ENCODE data around the gene PHF19.

The PHF19 gene

DNA sequence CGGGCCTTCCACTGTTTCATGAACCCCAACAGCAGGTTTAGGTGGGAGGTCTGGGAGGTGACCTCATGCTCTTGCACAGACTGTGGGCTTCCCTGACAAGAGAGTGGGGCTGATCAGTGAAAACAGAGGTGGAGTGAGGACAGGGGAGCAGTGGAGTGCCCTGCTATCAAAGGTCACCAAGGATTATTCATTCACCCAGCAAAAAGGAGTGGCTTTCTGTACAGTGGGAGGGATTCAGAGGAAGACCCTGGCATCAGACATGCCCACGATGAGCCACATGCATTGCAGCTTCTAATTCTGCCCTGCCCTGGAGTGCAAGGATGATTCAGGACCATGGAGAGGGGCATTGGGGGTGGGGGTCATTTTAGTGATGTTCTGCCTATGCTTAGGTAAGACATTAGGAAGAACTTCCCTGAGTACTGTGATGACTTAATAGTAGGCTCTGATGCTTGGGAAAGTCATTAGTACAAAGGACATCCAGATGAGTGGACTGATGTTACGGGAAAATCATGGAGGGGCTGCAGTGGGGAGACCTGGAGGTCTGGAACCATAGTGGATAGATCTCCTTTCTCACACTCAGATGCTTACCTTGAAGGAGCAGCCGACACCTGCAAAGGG is 36.8 kb upstream of the PHF19 start:
- DNase-seq, result no peak

DNA sequence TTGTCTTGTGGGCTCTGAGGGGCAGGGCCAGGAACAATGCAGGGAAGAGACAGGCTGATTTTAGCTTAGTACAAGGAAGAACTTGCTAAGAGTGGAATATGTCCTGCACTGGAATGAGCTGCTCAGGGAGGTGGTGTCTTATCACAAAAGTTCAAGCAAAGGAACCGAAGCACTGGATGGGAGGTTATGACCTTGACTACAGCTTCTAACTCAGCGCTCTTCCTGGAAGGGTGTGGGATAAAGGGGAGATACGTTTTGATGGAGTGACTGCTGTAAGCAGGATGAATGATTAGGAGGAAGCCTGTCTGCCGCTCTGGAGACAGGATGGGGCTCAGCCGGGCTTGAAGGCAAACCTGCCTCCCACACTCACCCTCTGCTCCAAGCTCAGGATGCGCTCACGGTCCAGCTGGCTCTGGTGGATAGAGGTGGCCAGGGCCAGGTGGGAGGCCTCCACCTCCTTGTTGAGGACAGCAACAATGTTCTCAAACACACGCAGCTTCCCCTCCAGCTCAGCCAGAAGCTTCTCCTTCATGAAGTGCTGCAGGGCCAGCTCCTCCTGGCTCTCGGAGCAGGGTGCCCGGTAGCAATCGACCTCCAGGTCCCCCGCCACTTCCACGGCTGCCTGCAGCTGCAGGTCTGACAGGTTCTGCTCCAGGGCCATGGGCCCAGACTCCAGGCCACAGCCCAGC is 36.1 kb upstream of the PHF19 start:
- no peak for DNase-seq

DNA sequence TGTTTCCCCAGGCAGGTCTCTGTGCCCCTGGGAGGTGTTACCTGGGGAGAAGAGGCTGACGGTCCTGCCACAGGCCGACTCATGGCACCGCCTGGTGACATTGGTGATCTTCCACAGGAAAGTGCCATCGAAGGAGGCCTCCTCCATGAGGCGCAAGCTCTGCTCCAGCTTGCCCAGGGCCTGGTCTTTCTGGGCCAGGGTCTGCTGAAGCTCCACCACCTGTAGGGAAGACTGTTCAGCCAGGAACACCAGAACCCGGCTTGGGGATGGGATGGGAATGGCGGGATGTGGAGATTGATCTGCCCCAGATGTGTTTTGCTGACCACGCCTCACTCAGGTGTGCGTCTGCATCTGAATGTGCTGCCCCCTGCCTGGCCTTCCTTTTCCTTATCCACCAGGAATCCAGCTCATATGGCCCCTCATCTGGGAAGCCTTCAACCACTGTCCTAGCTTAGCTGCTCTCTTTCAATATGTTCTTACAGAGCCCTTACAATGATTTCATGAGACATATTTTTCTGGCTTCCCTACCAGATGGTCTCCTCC is 34.4 kb upstream of the PHF19 start:
- no peak for DNase-seq

DNA sequence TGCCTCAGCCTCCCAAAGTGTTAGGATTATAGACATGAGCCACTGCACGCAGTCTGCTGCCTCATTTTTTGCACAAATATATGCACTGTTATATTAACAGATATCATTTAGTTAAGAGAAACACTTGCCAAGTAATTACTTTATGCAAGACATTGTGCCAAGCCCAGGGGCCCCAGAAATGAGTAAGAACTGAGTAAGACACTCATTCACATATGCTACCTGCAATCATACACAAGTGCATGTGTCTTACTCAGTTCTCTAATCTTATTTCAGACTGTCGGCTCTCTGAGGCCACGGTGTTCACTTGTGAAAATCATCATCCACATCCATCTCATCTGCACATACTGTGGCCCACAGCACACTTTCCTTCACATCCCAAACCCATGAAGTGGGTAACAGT is 33.7 kb upstream of the PHF19 start:
- no peak for DNase-seq

DNA sequence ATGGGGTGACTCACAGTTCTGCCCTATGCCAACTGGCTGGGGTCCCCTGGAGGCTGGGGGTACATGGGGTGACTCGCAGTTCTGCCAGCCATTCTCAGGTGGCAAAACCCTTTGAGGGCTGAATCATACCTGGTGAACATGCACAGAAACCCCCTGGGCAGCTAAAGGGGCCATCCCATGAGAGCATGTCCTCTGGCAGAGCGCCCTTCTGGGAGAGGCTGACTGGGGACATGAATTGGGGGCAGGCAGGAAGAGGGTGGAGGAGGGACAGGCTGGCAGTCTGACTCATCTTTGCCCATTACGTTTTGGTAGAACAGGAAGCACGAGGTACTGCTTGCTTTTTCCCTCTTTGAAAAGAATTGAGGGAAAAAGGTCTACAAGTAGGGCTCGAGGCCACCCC is 32.9 kb upstream of the PHF19 start:
- DNase-seq, result no peak

DNA sequence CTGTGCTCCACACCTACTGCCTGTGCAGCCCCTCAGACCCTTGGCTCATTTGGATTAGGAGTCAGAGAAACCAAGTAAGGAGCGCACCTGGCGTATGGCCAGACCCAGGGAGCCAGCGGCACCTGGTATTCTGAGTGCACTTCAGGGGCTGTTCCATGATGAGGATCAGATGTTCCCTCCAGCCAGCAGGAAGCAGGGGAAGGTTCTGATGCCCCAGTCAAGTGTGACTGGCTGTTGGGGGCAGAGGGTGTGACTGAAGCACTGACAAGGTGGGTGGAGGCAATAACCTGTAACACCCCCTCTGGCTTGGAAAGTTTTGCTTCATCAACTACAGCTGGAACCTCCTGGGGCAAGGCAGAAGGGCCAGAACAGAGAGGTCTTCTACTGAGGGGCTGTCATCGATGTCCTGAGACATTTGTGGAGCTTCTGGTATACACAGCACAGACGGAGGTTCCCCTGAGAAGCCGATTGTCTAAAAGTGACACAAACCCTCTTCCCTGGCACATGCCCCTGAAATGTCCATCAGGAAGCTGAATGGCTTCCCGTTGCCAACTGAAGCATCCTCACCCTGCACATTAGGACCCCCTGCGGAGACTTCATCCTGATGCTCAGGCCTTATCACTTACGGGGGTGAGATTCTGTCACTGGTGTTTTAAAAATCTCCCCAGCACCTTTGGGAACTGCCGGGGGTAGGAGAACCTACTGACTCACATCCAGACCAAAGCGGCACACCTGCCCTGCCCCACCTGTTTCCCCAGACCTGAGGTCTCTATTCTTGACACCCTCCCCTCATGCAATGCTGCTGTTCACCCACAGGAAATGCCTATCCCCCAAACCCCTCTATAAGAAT is 28.6 kb upstream of the PHF19 start:
- no peak for DNase-seq

DNA sequence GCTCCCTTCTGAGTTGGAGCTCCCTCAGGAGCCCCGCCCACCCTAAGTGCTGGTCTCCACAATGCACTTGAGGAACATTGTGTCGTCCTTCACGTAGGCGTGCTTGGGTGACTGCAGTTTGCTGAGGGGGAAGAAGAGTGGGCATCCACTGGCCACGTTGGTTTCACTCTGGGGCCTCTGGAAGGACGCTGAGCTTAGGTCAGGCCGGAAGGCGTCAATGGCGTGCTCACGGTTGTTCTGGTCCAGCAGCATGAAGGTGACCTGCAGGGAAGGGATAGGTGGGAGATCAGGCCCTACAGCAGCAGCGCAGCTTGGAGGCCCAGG is 28.0 kb upstream of the PHF19 start:
- no peak for DNase-seq

DNA sequence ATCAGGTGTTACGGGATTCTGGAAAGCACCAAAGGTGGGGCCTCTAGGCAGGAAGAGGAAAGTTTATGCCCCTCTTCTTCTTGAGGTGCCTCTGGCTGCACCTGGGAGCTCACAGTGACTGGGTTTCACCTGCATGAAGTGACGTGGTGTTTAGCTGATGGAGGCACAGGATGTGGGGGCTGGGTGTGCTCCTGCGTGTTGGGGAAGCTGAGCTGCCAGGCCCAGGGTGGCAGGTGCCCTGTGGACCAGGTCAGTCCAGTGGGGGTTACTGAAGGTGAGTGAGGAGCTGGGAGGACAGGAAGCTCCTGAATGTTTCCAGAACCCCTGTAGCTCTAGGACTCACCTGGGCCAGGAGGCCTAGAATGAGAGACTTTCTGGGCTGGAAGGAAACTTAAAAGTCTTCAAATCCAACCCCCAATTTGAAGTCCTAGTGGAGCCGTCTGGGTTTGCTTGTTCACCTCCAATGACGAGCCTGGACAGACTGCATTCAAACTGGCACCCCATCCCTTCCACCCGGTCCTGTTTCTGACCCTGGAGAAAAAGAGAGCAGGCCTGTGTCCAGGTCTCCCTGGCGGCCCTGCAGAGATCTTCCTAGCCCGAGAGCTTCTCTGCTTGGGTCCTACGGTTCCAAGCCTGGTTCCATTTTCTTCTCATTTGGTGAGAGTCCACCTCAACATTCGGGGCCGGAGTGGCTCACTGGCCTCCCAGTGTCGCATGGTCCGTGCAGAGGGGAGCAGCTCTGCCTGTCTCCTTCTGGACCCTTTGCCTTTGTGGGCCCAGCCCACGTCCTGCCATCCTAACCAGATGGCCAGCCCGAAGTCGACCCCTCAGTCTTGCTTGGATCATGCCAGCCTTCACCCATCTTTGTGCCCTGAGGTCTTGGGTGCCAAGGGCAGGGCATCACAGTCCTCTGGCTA is 27.3 kb upstream of the PHF19 start:
- no peak for DNase-seq

DNA sequence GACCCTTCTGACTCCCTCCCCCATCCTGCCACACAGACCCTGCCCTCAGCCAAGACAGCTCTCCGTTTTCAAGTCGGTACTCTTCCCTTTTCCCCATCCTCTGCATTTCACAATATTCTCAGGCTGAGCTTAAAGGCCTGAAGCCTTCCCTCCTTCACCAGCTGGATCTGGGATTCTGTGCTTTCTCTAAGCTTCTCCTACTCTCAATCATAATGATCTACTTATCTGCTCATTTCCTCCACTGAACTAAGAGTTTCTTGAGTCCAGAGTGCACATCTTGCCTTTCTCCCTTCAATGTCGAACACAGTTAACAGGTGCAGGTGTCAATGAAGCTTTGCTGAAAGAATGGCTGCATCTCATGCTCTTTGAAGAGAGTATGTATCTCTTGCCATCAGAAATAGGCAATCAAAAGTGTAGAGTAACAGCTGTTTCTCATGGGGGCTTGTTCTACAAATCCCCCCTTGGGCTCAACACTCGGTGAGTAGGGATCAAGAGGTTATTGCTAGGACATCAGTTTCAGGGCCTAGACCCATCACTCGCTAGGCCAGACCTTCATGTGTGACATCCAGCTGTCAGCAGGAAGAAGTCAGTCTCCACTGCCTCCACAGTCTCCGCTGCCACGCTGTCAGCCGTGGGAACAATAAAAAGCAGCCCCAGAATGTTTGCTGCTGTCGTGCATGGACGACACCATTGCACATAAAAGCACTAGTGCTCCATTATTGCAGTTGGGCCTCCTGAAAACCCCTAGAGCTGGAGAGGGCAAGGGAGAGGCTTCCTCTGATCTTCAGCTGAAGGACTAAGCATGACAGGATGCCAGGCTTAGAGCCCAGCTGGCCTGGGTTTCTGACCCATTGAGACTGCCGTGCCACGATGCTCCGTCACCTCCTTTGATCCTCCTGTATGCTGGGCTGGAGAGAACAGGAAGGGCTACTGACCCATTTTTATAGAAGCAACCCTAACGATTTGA is 25.9 kb upstream of the PHF19 start:
- no peak for DNase-seq

DNA sequence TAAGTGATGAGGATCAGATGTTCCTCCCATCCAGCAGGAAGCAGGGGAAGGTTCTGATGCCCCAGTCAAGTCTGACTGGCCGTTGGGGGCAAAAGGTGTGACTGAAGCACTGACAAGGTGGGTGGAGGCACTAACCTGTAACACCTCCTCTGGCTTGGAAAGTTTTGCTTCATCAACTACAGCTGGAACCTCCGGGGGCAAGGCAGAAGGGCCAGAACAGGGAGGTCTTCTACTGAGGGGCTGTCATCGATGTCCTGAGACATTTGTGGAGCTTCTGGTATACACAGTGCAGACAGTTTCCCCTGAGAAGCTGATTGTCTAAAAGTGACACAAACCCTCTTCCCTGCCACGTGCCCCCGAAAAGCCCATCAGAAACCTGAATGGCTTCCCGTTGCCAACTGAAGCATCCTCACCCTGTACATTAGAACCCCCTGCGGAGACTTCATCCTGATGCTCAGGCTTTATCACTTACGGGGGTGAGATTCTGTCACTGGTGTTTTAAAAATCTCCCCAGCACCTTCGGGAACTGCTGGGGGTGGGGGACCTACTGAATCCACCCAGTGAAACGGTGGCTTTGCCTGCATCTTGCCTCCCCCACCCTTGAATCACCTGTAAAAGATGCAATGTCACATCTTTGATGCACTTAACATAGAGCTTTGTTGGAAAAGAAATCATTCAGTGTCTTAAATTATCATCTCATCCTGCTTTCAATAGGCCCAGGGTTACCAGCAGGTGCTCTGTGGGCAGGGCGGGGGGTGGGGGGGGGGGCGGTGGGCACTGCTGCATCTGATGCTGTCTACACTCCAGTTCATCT is 25.0 kb upstream of the PHF19 start:
- DNase-seq, result no peak

DNA sequence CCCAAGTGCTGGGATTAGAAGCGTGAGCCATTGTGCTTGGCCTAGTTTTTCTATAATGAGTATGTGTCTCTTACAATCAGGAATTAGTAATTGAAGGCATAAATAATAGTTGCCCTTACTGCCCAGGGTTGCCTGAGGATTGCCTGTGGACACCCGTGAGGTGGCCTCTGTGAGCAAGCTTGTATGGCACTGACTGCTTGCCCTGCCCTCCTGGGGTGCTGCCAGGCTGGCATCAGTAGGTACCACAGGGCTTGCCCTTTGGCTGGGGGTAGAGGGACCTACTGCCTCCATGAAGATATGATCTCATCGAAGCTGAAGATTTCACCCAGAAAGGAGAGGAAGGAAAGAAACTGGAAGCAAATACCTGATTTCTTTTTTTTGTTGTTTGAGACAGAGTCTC is 23.8 kb upstream of the PHF19 start:
- DNase-seq, result no peak

DNA sequence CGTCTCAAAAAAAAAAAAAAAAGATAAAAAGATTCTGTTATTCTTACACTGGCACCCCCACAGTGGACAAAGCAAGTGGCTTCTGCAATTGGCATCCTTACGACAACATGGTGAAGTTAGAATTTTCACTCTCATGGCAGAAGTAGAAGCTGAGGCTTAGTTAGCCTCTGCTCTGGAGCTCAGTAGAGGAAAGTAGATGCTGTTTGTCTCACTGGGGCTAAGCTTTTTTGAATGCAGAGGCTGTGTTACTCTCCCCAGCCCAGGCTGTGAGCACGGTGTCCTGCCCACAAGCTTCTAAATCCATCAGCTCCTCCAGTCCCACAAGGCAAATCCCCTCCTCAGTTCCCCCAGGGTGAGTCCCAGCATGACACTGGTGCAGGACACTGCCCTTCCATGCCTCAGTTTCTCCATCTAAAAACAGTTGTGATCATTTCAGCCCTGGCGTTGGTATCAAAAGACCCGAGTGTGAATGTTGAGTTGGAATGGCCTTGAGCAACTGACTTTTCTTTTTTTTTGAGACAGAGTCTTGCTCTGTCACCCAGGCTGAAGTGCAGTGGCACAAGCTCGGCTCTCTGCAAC is 22.6 kb upstream of the PHF19 start:
- no peak for DNase-seq

DNA sequence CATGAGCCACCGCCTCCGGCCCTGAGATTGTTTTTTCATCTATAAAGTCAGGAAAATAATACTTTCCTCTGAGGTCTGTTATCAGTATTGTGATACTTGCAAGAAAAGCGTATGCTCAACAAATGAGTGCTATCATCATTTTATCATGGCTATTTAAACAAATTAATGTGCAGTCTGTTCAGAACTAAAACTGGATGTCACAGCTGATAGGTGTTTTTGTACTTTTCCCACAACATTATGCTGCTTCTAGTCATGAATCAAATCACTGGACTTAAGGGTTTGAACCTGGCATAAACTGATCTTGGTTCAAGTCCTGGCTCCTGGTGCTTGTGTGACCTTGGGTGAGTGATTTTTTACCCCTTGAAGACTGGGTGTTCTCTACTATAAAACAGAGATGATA is 21.4 kb upstream of the PHF19 start:
- DNase-seq, result no peak

DNA sequence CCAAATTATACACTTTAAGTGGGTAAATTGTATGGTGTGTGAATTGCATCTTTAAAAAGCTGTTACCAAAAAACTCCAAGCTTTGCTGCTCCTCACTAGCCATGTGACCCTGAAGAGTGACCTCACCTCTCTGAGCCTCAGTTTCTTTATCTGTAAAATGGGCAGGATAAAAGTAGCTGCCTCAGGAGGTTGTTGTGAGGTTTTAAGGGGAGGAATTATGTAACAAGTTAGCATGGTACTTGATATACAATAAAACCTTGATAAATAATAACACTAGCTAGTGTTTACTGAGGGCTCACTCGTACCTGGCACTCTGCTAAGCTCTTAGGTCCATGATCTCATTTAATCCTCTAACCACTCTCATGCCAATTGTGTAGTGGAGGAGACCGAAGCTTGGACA is 19.0 kb upstream of the PHF19 start:
- no peak for DNase-seq

DNA sequence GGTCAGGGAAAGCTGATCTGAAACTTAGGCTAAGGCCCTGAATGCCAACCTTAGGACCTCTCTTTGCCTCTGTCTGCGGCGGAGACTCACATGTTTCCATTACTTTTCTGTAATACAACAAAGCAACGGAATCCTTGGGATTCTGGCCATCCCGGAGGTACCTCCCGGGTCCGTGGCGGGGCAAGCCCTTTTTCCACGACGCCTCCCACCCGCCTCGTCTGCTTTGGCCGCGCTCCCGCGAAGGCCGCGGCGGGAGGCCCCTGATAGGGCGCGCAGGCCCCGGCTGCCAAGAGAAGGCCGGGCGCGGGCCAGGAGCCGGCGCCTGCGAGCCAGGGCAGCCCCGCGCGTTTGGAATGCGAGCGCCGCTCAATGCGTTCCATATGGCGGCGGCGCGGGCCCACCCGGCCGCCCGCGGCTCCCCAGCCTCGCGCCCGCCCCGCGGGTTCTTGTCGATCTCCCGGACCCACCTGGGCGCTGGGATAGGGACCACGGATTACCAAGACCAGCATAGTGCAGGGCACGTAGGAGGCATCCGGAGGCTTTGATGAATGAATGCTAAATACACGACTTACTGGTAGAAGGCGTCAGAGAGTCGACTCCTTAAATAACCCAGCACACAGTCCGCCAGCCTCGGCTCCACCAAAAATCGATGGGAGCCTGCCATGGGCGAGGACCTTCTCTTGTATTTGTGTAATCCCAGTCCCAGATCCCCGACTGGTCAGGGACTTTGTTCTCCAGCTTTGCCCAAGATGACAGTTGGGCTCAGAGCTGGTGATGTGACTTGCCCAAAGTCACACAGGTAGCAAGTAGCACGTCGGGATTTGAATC is 17.5 kb upstream of the PHF19 start:
- no peak for DNase-seq

DNA sequence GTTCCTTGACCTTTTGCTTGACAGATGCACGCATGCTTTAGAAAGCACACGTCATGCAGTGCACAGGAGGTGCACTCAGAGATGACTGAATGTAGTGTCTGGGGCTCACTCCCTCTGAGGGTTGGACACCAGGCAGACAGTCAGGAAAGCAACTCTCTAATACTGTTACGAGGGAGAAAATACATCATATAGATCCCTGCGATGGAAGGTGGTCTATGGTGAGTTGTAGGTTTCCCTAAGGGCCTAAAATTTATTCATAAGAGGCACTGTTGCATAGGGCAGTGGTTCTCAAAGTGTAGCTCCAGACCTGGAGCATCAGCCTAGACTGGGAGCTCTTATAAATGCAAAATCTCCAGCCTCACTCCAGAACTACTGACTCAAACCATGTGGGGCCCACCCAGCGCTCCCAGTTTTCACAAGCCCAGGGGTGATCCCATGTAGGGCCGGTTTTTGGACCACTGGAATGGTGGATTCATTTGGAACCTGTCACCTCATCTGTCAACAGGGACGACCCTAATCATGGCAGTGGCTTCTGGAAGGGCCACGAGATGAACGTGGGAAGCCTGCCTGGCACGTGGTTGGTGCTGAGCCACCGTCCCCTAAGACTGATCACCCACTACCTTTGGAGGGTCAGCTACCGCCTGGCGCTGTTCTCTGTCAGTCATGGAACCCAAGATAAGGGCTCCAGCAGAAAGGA is 16.8 kb upstream of the PHF19 start:
- no peak for DNase-seq

DNA sequence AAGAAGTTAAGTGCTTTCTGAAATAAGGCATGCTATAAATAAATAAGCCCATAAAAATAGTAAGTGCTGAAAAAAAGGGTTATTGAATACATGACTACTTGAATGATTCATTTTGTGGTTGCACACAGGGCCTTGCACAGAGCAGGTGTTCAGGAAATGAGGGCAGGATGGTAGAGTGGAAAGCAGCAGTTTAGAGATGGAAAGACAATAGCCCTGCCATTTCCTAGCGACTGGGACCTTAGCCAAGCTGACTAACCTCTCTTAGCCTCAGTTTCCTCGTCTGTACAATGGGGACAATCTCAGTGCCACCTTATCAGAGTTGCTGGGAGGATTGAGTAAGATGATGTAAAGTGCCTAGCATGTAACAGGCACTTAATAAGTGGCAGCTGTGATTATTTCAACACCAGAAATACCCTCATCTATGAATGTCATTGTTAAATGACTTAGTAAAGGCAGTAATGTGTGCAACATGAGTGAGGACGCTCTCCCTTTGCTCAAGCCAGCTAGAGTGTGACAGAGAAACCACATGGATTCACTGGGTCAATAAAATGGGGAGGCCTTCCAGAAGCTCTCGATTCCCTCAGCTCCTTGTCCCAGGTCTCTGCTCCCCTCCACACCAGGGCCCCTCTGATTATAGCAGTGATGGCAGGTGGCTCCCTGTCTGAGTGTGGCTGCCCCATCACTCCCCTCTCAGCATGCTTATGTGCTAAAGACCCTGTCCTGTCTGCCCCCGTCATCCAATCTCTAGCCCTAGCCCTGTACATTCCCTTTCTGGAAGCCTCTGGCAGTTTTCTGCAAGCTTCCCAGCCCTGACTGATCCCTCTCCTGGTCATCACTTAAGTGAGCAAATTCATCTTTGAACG is 16.0 kb upstream of the PHF19 start:
- DNase-seq, result no peak

Data from NCI-H748 treated with DMSO at 0.1 percent for 48 hours (cell line).